Measurements from ENCODE around the gene RMRP. TPM values are rescaled to one million over a fixed set of nuclear protein-coding genes. Genes with fewer than 3 reads are reported as not detected.
"Not testable (repeated sequence)": the region's sequence is repeated elsewhere in the genome, so short reads cannot be mapped to it uniquely, and the experiment has no call there.

Gene RMRP
- polyA plus RNA-seq, 1 experiment = 1,738 TPM

DNA sequence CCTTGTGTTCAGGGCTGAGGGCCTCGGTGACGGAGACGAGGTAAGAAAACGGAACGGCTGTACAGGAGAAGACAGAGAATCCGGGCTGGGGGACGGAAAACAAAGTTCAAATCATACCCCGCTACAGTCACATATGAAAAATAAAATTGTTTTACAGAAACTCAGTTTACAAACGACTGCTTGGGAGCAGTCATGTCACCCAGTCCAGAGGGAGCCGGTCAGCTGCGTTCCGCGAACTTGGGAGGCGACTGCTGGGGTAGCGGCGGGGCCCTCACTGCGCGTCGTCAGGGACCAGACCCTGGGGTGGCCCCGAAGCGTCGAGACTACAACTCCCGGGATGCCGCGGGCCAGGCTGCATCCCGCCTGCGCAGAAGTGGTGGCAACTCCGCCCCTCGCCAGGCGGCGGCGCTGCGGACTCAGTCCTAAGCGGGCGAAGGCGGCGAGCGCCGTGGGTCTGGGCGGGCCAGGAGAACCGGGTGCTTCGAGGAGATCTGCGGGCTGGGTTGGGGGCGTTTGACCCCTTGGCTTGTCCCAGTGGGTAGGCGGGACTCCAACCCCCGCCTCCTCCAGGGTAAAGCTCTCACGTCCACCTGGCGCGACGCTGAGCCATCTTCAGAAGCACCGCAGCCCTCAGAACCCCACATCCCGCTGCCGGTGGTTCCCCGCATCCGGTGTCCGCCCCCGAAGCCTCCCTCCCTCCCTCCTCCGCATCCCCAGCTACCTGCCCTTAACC is 11.1 kb downstream of the RMRP start:
- POLR2A ChIA-PET = interaction anchor here (0.6 kb wide), 1 partner anchor 133 kb away, joined by 7 read pairs; no protein-coding TSS in a partner anchor

GRCh38 chr9:35646153-35646532 is 11.7 kb downstream of the RMRP start:
- CTCF ChIA-PET = interaction anchor here (0.6 to 5.3 kb wide), 23 partner anchors 11 to 530 kb away, joined by 3 to 43 read pairs (median 5); partner anchors contain the start of genes ARHGEF39, CCDC107, RMRP and TPM2
- POLR2A ChIA-PET = no interaction called here
- no peak for DNase-seq (ENCODE audit: low read depth)
- Histone ChIP-seq H3K27me3 (ENCODE audit: control insufficient read depth, insufficient read depth, low read length) (no peaks in the 10 kb centered on the region), H3K4me3 (ENCODE audit: low read depth, low read length) (peak overlapping the region; percentile 48), H3K36me3 (ENCODE audit: control insufficient read depth, insufficient read depth, low read length) (no peaks in the 10 kb centered on the region)
- peak; percentile 43 for TF ChIP-seq CTCF (IDR thresholded peaks at IDR 0.05; ENCODE audit: insufficient read depth, low read depth, low read length)

More for the DNA sequence above, 11.1 kb downstream of the RMRP start:
- Histone ChIP-seq H3K4me3 (ENCODE audit: low read depth, low read length) (peak overlapping the region; percentile 48), H3K36me3 (ENCODE audit: control insufficient read depth, insufficient read depth, low read length) (no peaks in the 10 kb centered on the region), H3K27me3 (ENCODE audit: control insufficient read depth, insufficient read depth, low read length) (no peaks in the 10 kb centered on the region)
- CTCF ChIA-PET = interaction anchor here (0.6 to 5.3 kb wide), 32 partner anchors 10 to 530 kb away, joined by 3 to 43 read pairs (median 4); partner anchors contain the start of genes ARHGEF39, CCDC107, RMRP and TPM2
- DNase-seq (ENCODE audit: low read depth) = no peak
- TF ChIP-seq CTCF (IDR thresholded peaks at IDR 0.05; ENCODE audit: insufficient read depth, low read depth, low read length) = peak; percentile 95

- ChIA-PET POLR2A (interaction anchor here (0.7 kb wide), 1 partner anchor 82 kb away, joined by 5 read pairs; no protein-coding TSS in a partner anchor), CTCF (interaction anchor here (0.6 to 5.3 kb wide), 20 partner anchors 11 to 144 kb away, joined by 3 to 43 read pairs (median 5); partner anchors contain the start of genes ARHGEF39, CCDC107, RMRP and TPM2)
- DNase-seq (ENCODE audit: low read depth); H3K27me3 ChIP-seq (ENCODE audit: control insufficient read depth, insufficient read depth, low read length); H3K4me3 ChIP-seq (ENCODE audit: low read depth, low read length); H3K36me3 ChIP-seq (ENCODE audit: control insufficient read depth, insufficient read depth, low read length): not testable (repeated sequence)
These were observed 12.1 kb downstream of the RMRP start for GRCh38 chr9:35645736-35646135.

- POLR2A ChIA-PET = no interaction called here
- TF ChIP-seq CTCF (IDR thresholded peaks at IDR 0.05; ENCODE audit: insufficient read depth, low read depth, low read length) = no peak
- H3K4me3 ChIP-seq (ENCODE audit: low read depth, low read length) = no peak overlapping the region
- DNase-seq (ENCODE audit: low read depth) = no peak
- no peaks in the 10 kb centered on the region for H3K27me3 ChIP-seq (ENCODE audit: control insufficient read depth, insufficient read depth, low read length)
- CTCF ChIA-PET = interaction anchor here (0.9 to 2.1 kb wide), 3 partner anchors 12 to 53 kb away, joined by 3 to 4 read pairs (median 3); no protein-coding TSS in a partner anchor
- H3K36me3 ChIP-seq (ENCODE audit: control insufficient read depth, insufficient read depth, low read length) = no peaks in the 10 kb centered on the region
These were observed 14.8 kb downstream of the RMRP start for GRCh38 chr9:35643046-35643445.

DNA sequence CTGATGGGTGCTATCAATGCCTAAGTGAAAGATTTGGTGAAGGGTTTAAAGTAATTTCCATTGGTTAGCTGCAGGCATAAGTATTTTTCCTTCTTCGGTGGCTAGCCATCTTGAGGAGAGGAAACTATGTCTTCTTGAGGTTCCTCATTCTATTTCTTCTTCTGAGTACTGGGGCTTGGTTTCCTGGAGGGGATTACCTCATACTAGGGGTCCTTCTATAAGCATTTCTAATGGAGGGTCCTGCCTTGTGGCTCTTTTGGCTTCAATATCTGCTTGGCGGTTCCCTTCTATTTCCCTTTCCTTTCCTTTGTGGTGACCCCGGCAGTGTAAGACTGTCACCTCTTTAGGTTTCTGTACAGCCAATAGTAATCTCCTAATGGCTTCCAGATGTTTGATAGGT is 16.3 kb downstream of the RMRP start:
- POLR2A ChIA-PET = not testable (repeated sequence)
- CTCF ChIA-PET = interaction anchor here (2.1 kb wide), 1 partner anchor 11 kb away, joined by 4 read pairs; no protein-coding TSS in a partner anchor

GRCh38 chr9:35640431-35640830 is 17.4 kb downstream of the RMRP start:
- H3K4me3 ChIP-seq (ENCODE audit: low read depth, low read length); H3K27me3 ChIP-seq (ENCODE audit: control insufficient read depth, insufficient read depth, low read length); DNase-seq (ENCODE audit: low read depth); POLR2A ChIA-PET; H3K36me3 ChIP-seq (ENCODE audit: control insufficient read depth, insufficient read depth, low read length): not testable (repeated sequence)
- CTCF ChIA-PET = interaction anchor here (0.6 to 1.7 kb wide), 3 partner anchors 18 to 29 kb away, joined by 3 to 8 read pairs (median 3); partner anchors contain the start of gene CCDC107

More for the DNA sequence above, 16.3 kb downstream of the RMRP start:
- not testable (repeated sequence) for DNase-seq (ENCODE audit: low read depth); H3K4me3 ChIP-seq (ENCODE audit: low read depth, low read length); H3K27me3 ChIP-seq (ENCODE audit: control insufficient read depth, insufficient read depth, low read length); H3K36me3 ChIP-seq (ENCODE audit: control insufficient read depth, insufficient read depth, low read length)

Data from BJ (cell line).